ENCODE measurements around the gene GNB1. TPM values are rescaled to one million over a fixed set of nuclear protein-coding genes. Genes with fewer than 3 reads are reported as not detected.

The GNB1 gene
- polyA plus RNA-seq, 1 of the 3 experiments (the other 2 are of a cell fraction): 355 TPM

GRCh38 chr1:1754051-1754815 is 136.7 kb downstream of the GNB1 start:
- CTCF ChIA-PET: interaction anchor here (0.9 kb wide), 2 partner anchors 152 kb away, joined by 3 read pairs; no protein-coding TSS in a partner anchor
- H3K27ac ChIP-seq (ENCODE audit: low read depth in 2 of 2, low read length in 1 of 2): no peak overlapping the region

GRCh38 chr1:1753607-1754005 is 137.3 kb downstream of the GNB1 start:
- H3K27ac ChIP-seq (ENCODE audit: low read depth in 2 of 2, low read length in 1 of 2): no peak overlapping the region; a peak in 1 of 4 replicates
- no peak overlapping the region for H3K4me3 ChIP-seq (ENCODE audit: low read depth in 2 of 2, low read length in 1 of 2)
- DNase-seq: no peak
- no peaks in the 10 kb centered on the region for H3K4me1 ChIP-seq (ENCODE audit: control insufficient read depth in 1 of 2, insufficient read depth in 2 of 2, low read depth in 1 of 2, low read length in 1 of 2)
- no peaks in the 10 kb centered on the region for H3F3A ChIP-seq (replicated peaks; ENCODE audit: insufficient read depth)
- ChIA-PET CTCF (interaction anchor here (0.9 kb wide), 1 partner anchor 153 kb away, joined by 3 read pairs; no protein-coding TSS in a partner anchor), POLR2A (no interaction called here)
- TF ChIP-seq TCF12 (IDR thresholded peaks at IDR 0.05) (no peak), USF2 (IDR thresholded peaks at IDR 0.05; ENCODE audit: borderline replicate concordance, low read depth, low read length) (no peak), SIN3A (IDR thresholded peaks at IDR 0.05; ENCODE audit: borderline replicate concordance, low read depth, low read length) (no peak)
- H3K4me2 ChIP-seq: no peak overlapping the region
- H3K36me3 ChIP-seq (replicated peaks in 1 of 2; ENCODE audit: control insufficient read depth in 1 of 2, insufficient read depth in 2 of 2, low read length in 1 of 2): peaks cover 0 to 37% of the 10 kb centered on the region in 2 experiments
- H3K9ac ChIP-seq: no peak overlapping the region
- H3K9me3 ChIP-seq: no peaks in the 10 kb centered on the region
- H3K27me3 ChIP-seq (ENCODE audit: insufficient read depth): no peaks in the 10 kb centered on the region
- no peaks in the 10 kb centered on the region for H4K20me1 ChIP-seq (ENCODE audit: insufficient read depth)
- 96% methylated on average over 12 of the region's 16 CpGs for WGBS (ENCODE audit: low lambda C conversion rate)
- no peak overlapping the region for H2AFZ ChIP-seq (ENCODE audit: low read depth)
- H3K79me2 ChIP-seq (ENCODE audit: insufficient read depth): no peaks in the 10 kb centered on the region
- H3K9me2 ChIP-seq: no peaks in the 10 kb centered on the region

More at GRCh38 chr1:1754051-1754815, 136.7 kb downstream of the GNB1 start:
- POLR2A ChIA-PET: no interaction called here
- WGBS (ENCODE audit: low lambda C conversion rate): 92% methylated on average over 24 of the region's 49 CpGs
- Histone ChIP-seq H3K9ac (no peak overlapping the region), H3K27me3 (ENCODE audit: insufficient read depth) (no peaks in the 10 kb centered on the region), H3K36me3 (replicated peaks in 1 of 2; ENCODE audit: control insufficient read depth in 1 of 2, insufficient read depth in 2 of 2, low read length in 1 of 2) (peaks cover 0 to 40% of the 10 kb centered on the region in 2 experiments), H4K20me1 (ENCODE audit: insufficient read depth) (no peaks in the 10 kb centered on the region), H3K79me2 (ENCODE audit: insufficient read depth) (no peaks in the 10 kb centered on the region), H3K4me1 (ENCODE audit: control insufficient read depth in 1 of 2, insufficient read depth in 2 of 2, low read depth in 1 of 2, low read length in 1 of 2) (peaks cover 0 to 3% of the 10 kb centered on the region in 2 experiments; a peak in 1 of 4 replicates), H3K4me3 (ENCODE audit: low read depth in 2 of 2, low read length in 1 of 2) (no peak overlapping the region), H3K9me3 (no peaks in the 10 kb centered on the region), H2AFZ (ENCODE audit: low read depth) (no peak overlapping the region), H3K4me2 (no peak overlapping the region), H3K9me2 (no peaks in the 10 kb centered on the region), H3F3A (replicated peaks; ENCODE audit: insufficient read depth) (no peaks in the 10 kb centered on the region)
- no peak for DNase-seq
- no peak for TF ChIP-seq TEAD4 (IDR thresholded peaks at IDR 0.05; ENCODE audit: borderline replicate concordance, insufficient read depth)
- TF ChIP-seq PBX3 (IDR thresholded peaks at IDR 0.05): no peak
- no peak for TF ChIP-seq POLR2AphosphoS5 (IDR thresholded peaks at IDR 0.05; ENCODE audit: low read depth, low read length)
- TF ChIP-seq SIN3A (IDR thresholded peaks at IDR 0.05; ENCODE audit: borderline replicate concordance, low read depth, low read length): no peak
